Thoracic aorta (tissue), 2 donors: Measurements from ENCODE around the gene DCST2. TPM values are rescaled to one million over a fixed set of nuclear protein-coding genes. Genes with fewer than 3 reads are reported as not detected.

Source experiments
- ATAC-seq: fragments of 150-250 bp; one replicate; pipeline ENCODE4 v1.8.0; 2017; ENCODE audit warnings: low read depth; ENCODE audit not compliant: insufficient number of reproducible peaks, low FRiP score
- DNase-seq: peaks from one replicate; pipeline ENCODE4 v3.0.0-alpha.2; 2020; ENCODE audit warnings: low spot score
- H3K27ac ChIP-seq, 2 donors: fragments of 200-600 bp; sonication (generic); 1 replicate in 1 of 2; 2 replicates in 1 of 2; pipeline ENCODE4 v1.5.1; 2016; ENCODE audit warnings: mild to moderate bottlenecking in 2 of 2, moderate library complexity in 2 of 2
- H3K27me3 ChIP-seq: fragments of 200-600 bp; sonication (generic); replicated peaks from 2 replicates; pipeline ENCODE4 v1.6.0; 2016; ENCODE audit warnings: mild to moderate bottlenecking; ENCODE audit not compliant: insufficient read depth
- H3K36me3 ChIP-seq: fragments of 200-600 bp; sonication (generic); one replicate; pipeline ENCODE4 v1.5.1; 2016
- H3K4me1 ChIP-seq, 2 donors: fragments of 200-600 bp; sonication (generic); 1 replicate in 1 of 2; 2 replicates in 1 of 2; pipeline versions ENCODE4 v1.5.1 to v1.6.0; 2016; ENCODE audit warnings: low read depth in 2 of 2, mild to moderate bottlenecking in 1 of 2; ENCODE audit not compliant: control insufficient read depth in 1 of 2
- H3K4me3 ChIP-seq: fragments of 200-600 bp; sonication (generic); 2 replicates; pipeline ENCODE4 v1.5.1; 2016; ENCODE audit warnings: mild to moderate bottlenecking
- H3K9me3 ChIP-seq: fragments of 200-600 bp; sonication (generic); 2 replicates; pipeline ENCODE4 v1.5.1; 2016
- total RNA-seq, 2 donors: library from RNA; depleted of rRNA; stranded (reverse); fragments of >200 nt; gene quantifications; one replicate each; pipeline versions ENCODE4 v1.1.0 to v1.2.3, GENCODE V29; 2016
- TF ChIP-seq, protein P1 (sequence below): fragments of 200-600 bp; sonication (generic); IDR thresholded peaks from one replicate; pipeline ENCODE4 v1.5.1; 2019; ENCODE audit warnings: antibody characterized with exemption

Gene DCST2
- total RNA-seq, 2 donors from 2014 or later: 0.42 TPM; not detected in 1

DNA sequence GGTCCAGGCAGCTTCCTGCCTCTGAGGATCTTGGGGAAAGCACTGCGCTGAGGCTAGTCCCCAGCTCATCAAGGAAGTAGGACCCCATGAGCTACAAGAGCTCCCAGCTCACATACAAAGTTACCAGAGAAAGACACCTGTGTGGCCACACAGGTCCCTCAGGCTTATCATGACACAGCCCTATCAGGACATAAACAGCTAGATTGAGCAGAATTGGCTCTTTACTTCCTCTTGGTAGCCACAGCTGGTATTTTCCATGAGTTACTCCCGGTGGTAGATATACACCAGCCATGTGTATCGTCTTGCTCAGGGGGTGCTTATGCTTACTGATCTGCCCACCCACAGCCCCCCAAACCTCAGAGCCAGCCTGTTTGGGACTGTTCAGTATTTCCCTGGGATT lies 39.0 kb downstream of the DCST2 start:
- Histone ChIP-seq H3K27ac (no peak overlapping the region), H3K9me3 (no peaks in the 10 kb centered on the region)

DNA sequence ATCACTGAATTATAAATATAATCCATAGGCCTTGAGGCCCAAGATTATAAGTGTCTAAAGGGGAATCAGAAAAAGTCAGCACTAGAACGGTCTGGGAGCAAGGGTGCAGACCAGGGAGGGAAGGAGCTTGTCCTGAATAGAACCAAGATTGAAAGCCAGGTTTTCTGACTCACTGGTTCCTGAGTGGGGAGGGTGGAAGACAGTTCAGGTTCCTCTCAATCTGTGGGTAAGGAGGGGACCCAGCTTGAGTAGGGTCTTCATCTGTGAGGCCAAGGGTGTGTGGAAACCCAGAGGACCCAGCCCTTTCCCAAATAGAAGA lies 39.4 kb downstream of the DCST2 start:
- ATAC-seq: no peak
- peaks cover 3 to 6% of the 10 kb centered on the region in 2 donors for H3K4me1 ChIP-seq
- no peaks in the 10 kb centered on the region for H3K9me3 ChIP-seq
- H3K27me3 ChIP-seq: no peaks in the 10 kb centered on the region
- DNase-seq: no peak
- no peak overlapping the region for H3K27ac ChIP-seq
- TF ChIP-seq, protein P1, sequence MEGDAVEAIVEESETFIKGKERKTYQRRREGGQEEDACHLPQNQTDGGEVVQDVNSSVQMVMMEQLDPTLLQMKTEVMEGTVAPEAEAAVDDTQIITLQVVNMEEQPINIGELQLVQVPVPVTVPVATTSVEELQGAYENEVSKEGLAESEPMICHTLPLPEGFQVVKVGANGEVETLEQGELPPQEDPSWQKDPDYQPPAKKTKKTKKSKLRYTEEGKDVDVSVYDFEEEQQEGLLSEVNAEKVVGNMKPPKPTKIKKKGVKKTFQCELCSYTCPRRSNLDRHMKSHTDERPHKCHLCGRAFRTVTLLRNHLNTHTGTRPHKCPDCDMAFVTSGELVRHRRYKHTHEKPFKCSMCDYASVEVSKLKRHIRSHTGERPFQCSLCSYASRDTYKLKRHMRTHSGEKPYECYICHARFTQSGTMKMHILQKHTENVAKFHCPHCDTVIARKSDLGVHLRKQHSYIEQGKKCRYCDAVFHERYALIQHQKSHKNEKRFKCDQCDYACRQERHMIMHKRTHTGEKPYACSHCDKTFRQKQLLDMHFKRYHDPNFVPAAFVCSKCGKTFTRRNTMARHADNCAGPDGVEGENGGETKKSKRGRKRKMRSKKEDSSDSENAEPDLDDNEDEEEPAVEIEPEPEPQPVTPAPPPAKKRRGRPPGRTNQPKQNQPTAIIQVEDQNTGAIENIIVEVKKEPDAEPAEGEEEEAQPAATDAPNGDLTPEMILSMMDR: no peak
- H3K4me3 ChIP-seq: no peak overlapping the region
- peaks cover 6% of the 10 kb centered on the region for H3K36me3 ChIP-seq

More for the DNA sequence above, 39.0 kb downstream of the DCST2 start:
- TF ChIP-seq, protein P1: no peak
- Histone ChIP-seq H3K4me3 (no peak overlapping the region), H3K27me3 (no peaks in the 10 kb centered on the region), H3K36me3 (peaks cover 6% of the 10 kb centered on the region), H3K4me1 (peaks cover 7 to 10% of the 10 kb centered on the region in 2 donors)
- ATAC-seq (no peak), DNase-seq (no peak)

DNA sequence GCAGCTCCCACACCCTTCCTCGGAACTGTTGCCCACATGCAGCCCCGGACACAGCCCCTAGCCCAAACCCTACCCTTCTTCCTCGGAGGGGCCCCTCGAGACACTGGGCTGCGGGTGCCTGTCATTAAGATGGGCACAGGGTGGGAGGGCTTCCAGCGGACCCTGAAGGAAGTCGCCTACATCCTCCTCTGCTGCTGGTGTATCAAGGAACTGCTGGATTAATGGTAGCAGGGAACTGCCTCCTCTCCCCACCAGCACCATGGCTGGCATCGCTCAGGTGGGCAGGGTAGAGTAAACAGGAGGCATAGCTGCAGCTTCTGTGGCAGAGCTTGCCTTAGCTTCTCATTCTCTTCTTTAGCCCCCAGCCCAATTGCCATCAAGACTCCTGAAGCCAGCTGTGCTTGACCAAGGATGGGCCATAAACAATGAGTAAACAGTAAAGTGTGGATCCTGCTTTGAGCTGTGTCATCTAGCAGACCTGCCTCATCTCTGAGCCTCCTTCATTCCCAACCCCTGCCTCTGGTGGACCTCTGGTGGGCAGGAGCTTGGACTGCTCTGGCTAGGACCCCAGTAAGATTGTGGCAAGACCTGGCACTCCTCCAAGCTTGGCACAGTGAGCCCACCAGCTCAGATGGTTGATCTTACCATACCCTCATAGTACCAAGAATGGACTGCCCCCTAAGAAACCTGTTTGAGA lies 39.9 kb downstream of the DCST2 start, which contains the start of gene LENEP:
TSS of gene LENEP (plus strand) at position 15 of the 697 bp plus-strand sequence. CDS start at position 37, 22 bp downstream.
- DNase-seq (no peak), ATAC-seq (no peak)
- Histone ChIP-seq H3K27me3 (no peaks in the 10 kb centered on the region), H3K4me3 (no peak within 1 kb of the TSS), H3K9me3 (no peaks in the 10 kb centered on the region), H3K4me1 (peaks cover 0 to 1% of the 10 kb centered on the region in 2 donors), H3K36me3 (peaks cover 6% of the 10 kb centered on the region), H3K27ac (no peak within 1 kb of the TSS)
- TF ChIP-seq, protein P1: no peak

DNA sequence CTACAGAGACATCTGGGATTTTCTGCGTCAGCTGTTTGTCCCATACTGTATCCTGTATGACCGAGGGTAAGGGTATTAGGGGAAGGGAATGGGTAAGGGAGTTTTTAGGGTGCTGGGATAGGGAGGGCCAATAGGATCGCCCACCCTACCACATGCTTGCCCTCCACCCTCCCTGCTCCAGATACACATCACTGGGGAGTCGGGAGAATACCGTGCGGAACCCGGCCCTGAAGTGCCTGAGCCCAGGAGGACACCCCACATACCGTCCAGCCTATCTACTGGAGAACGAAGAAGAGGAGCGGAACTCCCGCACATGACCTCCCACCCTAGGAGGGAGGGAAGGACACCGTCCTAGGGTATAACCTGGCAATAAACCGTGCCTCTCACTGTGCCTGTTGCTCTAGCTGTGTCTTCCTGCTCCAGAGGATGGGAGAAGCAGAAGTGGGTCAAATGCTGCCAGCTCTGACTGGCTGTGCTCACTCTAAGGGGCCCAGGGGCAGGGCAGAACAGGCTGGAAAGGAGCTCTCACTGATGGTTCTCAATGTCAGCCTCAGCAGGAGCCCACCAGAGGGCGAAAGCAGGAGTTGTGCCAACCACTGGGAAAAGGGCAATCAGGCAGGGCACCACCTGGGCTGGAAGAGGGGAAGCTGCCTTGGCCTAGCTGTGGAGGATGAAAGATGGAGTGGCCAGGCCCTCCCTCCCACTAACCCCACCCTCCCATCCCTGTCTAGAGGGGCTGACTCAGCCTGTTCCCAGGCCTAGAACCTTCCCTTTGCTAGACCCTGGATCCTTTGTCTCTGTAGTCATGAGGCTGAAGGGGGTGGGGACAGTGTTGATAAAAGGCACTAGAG lies 40.6 kb downstream of the DCST2 start:
- Histone ChIP-seq H3K27me3 (no peaks in the 10 kb centered on the region), H3K27ac (no peak overlapping the region), H3K36me3 (peaks cover 10% of the 10 kb centered on the region), H3K4me1 (no peaks in the 10 kb centered on the region), H3K4me3 (no peak overlapping the region), H3K9me3 (no peaks in the 10 kb centered on the region)
- TF ChIP-seq, protein P1: no peak
- DNase-seq: no peak
- no peak for ATAC-seq

DNA sequence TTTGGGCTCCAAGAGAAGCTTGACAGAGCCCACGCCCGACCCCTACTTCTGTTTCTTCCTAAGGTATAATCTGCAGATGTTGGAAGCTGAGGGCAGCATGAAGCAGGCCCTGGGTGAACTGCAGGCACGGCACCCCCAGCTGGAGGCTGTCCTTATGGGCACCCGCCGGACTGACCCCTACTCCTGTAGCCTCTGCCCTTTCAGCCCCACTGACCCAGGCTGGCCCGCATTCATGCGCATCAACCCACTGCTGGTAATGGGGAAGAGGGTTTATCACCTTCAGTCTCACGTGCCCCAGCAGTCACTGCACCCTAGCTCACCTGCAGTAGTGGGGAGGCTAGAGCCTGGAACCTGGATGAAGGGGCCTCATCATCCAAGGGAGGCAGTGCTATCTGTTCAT lies 43.3 kb downstream of the DCST2 start:
- Histone ChIP-seq H3K4me1 (no peaks in the 10 kb centered on the region), H3K27ac (no peak overlapping the region), H3K9me3 (no peaks in the 10 kb centered on the region), H3K36me3 (peaks cover 17% of the 10 kb centered on the region), H3K27me3 (no peaks in the 10 kb centered on the region), H3K4me3 (no peak overlapping the region)
- no peak for DNase-seq
- ATAC-seq: no peak
- TF ChIP-seq, protein P1: no peak
